ENCODE measurements around the gene TIPRL. TPM values are rescaled to one million over a fixed set of nuclear protein-coding genes. Genes with fewer than 3 reads are reported as not detected.

TIPRL gene
- polyA plus RNA-seq, 1 of the 3 experiments (the other 2 are of a cell fraction) = 16.4 TPM

- Histone ChIP-seq H3F3A (replicated peaks; ENCODE audit: insufficient read depth) (peaks cover 6% of the 10 kb centered on the region), H3K9me3 (no peaks in the 10 kb centered on the region), H3K4me2 (no peak overlapping the region), H3K9ac (no peak overlapping the region), H3K27me3 (ENCODE audit: insufficient read depth) (no peaks in the 10 kb centered on the region), H3K27ac (ENCODE audit: low read depth in 2 of 2, low read length in 1 of 2) (no peak overlapping the region), H2AFZ (ENCODE audit: low read depth) (no peak overlapping the region), H3K79me2 (ENCODE audit: insufficient read depth) (peaks cover 43% of the 10 kb centered on the region), H3K36me3 (replicated peaks in 1 of 2; ENCODE audit: control insufficient read depth in 1 of 2, insufficient read depth in 2 of 2, low read length in 1 of 2) (peaks cover 55 to 87% of the 10 kb centered on the region in 2 experiments), H3K4me1 (ENCODE audit: control insufficient read depth in 1 of 2, insufficient read depth in 2 of 2, low read depth in 1 of 2, low read length in 1 of 2) (peaks cover 0 to 19% of the 10 kb centered on the region in 2 experiments; a peak in 2 of 4 replicates), H3K4me3 (ENCODE audit: low read depth in 2 of 2, low read length in 1 of 2) (no peak overlapping the region), H4K20me1 (ENCODE audit: insufficient read depth) (peaks cover 5% of the 10 kb centered on the region), H3K9me2 (no peaks in the 10 kb centered on the region)
- no peak for TF ChIP-seq NRF1 (IDR thresholded peaks at IDR 0.05; ENCODE audit: low read depth, low read length)
- peak; percentile 45 for TF ChIP-seq SMC3 (IDR thresholded peaks at IDR 0.05; ENCODE audit: low read depth, low read length)
- TF ChIP-seq MEF2A (IDR thresholded peaks at IDR 0.05; ENCODE audit: borderline replicate concordance, low read depth) = no peak
- peak; percentile 72 for TF ChIP-seq CTCF (IDR thresholded peaks at IDR 0.05)
- no peak for TF ChIP-seq USF1 (IDR thresholded peaks at IDR 0.05; ENCODE audit: borderline replicate concordance, low read depth)
- TF ChIP-seq REST (IDR thresholded peaks at IDR 0.05; ENCODE audit: low read depth, low read length) = no peak
- peak; percentile 55 for TF ChIP-seq RAD21 (IDR thresholded peaks at IDR 0.05; ENCODE audit: low read length)
- TF ChIP-seq SIN3A (IDR thresholded peaks at IDR 0.05; ENCODE audit: borderline replicate concordance, low read depth, low read length) = no peak
- POLR2A ChIA-PET = interaction anchor here (2.2 kb wide), 1 partner anchor 9 kb away, joined by 6 read pairs; the partner anchor contains the start of gene SFT2D2
- DNase-seq = peak; percentile 51
- 91% methylated on average over 8 of the region's 8 CpGs for WGBS (ENCODE audit: low lambda C conversion rate)
- CTCF ChIA-PET = interaction anchor here (0.6 to 2.0 kb wide), 13 partner anchors 9 to 142 kb away, joined by 3 to 12 read pairs (median 4); partner anchors contain the start of gene SFT2D2
Observed at GRCh38 chr1:168234846-168235547, 56.2 kb downstream of the TIPRL start.

- peaks cover 3% of the 10 kb centered on the region for H4K20me1 ChIP-seq (ENCODE audit: insufficient read depth)
- H3K4me1 ChIP-seq (ENCODE audit: control insufficient read depth in 1 of 2, insufficient read depth in 2 of 2, low read depth in 1 of 2, low read length in 1 of 2) = peaks cover 0 to 15% of the 10 kb centered on the region in 2 experiments; a peak in 1 of 4 replicates
- no peak overlapping the region for H3K9ac ChIP-seq
- H3K79me2 ChIP-seq (ENCODE audit: insufficient read depth) = peaks cover 38% of the 10 kb centered on the region
- H3K27me3 ChIP-seq (ENCODE audit: insufficient read depth) = no peaks in the 10 kb centered on the region
- CTCF ChIA-PET = interaction anchor here (0.6 to 2.0 kb wide), 11 partner anchors 9 to 107 kb away, joined by 3 to 12 read pairs (median 4); partner anchors contain the start of gene SFT2D2
- TF ChIP-seq MXI1 (IDR thresholded peaks at IDR 0.05; ENCODE audit: low read depth, low read length) (no peak), FOXM1 (IDR thresholded peaks at IDR 0.05; ENCODE audit: low read depth) (no peak), JUND (IDR thresholded peaks at IDR 0.05) (no peak), FOSL2 (IDR thresholded peaks at IDR 0.05; ENCODE audit: borderline replicate concordance, low read depth) (no peak), GABPA (IDR thresholded peaks at IDR 0.05; ENCODE audit: low read depth) (no peak), MEF2A (IDR thresholded peaks at IDR 0.05; ENCODE audit: borderline replicate concordance, low read depth) (no peak), NRF1 (IDR thresholded peaks at IDR 0.05; ENCODE audit: low read depth, low read length) (no peak)
- H3K4me3 ChIP-seq (ENCODE audit: low read depth in 2 of 2, low read length in 1 of 2) = no peak overlapping the region
- no peak overlapping the region for H3K27ac ChIP-seq (ENCODE audit: low read depth in 2 of 2, low read length in 1 of 2)
- H2AFZ ChIP-seq (ENCODE audit: low read depth) = no peak overlapping the region
- no peak overlapping the region for H3K4me2 ChIP-seq
- no peaks in the 10 kb centered on the region for H3K9me2 ChIP-seq
- peaks cover 6% of the 10 kb centered on the region for H3F3A ChIP-seq (replicated peaks; ENCODE audit: insufficient read depth)
- no peaks in the 10 kb centered on the region for H3K9me3 ChIP-seq
- POLR2A ChIA-PET = interaction anchor here (2.2 kb wide), 1 partner anchor 10 kb away, joined by 6 read pairs; the partner anchor contains the start of gene SFT2D2
- H3K36me3 ChIP-seq (replicated peaks in 1 of 2; ENCODE audit: control insufficient read depth in 1 of 2, insufficient read depth in 2 of 2, low read length in 1 of 2) = peaks cover 60 to 86% of the 10 kb centered on the region in 2 experiments
- no peak for DNase-seq
Observed at GRCh38 chr1:168235548-168235885, 56.8 kb downstream of the TIPRL start.
